GM12865 (cell line): ENCODE results near the gene GSKIP.

Experiments used
- DNase-seq: peaks from one replicate; pipeline ENCODE4 v3.0.0; 2010; ENCODE audit warnings: low read depth
- H3K4me3 ChIP-seq: 2 replicates; pipeline ENCODE4 v1.5.1; 2011; ENCODE audit warnings: mild to moderate bottlenecking, low read depth, low read length, control low read depth
- CTCF ChIP-seq: IDR thresholded peaks from 2 replicates; pipeline ENCODE4 v1.5.1; 2011; ENCODE audit warnings: low read length, control low read depth, low read depth, inconsistent platforms; ENCODE audit not compliant: insufficient read depth; ENCODE audit errors: missing control alignments

GSKIP gene

GRCh38 chr14:96399405-96399804, 36.1 kb downstream of the GSKIP start:
- no peak overlapping the region for H3K4me3 ChIP-seq
- no peak for TF ChIP-seq CTCF
- no peak for DNase-seq

GRCh38 chr14:96400495-96400894, 37.2 kb downstream of the GSKIP start:
- DNase-seq, result no peak
- no peak for TF ChIP-seq CTCF
- H3K4me3 ChIP-seq, result no peak overlapping the region

DNA sequence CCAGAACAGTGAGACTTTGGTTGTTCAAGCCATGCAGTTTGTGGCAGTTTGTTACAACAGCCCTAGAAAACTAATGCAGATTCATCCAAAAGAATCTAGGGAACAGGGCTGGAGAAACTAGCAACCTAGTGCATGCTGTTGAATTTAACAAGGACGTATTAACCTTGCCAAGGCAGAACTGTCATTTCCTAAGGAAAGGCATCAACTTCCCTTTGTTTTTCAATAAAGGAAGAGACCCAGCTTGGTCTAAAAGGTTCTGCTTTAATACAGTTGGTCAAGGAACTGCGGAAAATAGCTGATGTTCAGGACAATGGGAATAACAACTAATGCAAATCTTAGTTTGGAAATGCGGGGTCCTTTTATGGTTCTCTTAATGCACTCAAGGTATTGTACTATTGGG, 40.1 kb downstream of the GSKIP start:
- H3K4me3 ChIP-seq, result no peak overlapping the region
- TF ChIP-seq CTCF, result no peak
- no peak for DNase-seq

DNA sequence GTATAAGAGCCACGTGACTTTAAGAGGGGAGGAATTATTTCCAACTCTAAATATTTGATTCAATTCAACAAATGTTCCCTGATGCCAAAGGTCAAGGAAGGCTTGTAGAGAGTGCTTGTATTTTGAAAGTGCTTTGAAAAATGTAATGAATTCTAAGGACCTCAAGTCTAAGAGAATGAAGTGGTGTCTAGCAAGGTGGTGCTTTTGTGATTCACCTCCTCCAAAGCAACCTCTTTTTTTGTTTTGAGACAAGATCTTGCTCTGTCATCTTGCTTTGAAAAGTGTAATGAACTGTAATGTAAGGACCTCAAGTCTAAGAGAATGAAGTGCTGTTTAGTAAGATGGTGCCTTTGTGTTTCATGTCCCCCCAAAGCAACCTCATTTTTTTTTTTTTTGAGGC, 42.4 kb downstream of the GSKIP start:
- H3K4me3 ChIP-seq, result no peak overlapping the region
- no peak for DNase-seq
- no peak for TF ChIP-seq CTCF

GRCh38 chr14:96407935-96408570, 44.7 kb downstream of the GSKIP start:
- no peak overlapping the region for H3K4me3 ChIP-seq
- DNase-seq, result no peak
- no peak for TF ChIP-seq CTCF

DNA sequence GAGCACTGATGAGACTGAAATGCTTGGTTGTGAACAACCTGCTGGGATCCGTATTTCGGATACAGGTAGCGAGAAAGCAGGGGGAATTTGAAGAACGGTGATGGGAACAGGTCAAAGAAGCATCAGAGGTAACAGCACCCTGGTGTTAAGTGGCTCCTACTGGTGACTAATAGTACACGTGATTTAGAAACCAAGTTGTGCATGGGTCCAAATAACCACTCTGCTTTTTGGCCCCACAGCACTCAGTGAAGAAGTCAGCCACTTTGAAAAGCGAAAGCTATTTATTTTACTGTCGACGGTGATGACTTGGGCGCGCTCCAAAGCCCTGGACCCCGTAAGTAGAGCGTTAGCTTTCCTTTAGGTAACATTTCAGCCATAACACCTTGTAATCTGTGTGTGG, 45.3 kb downstream of the GSKIP start:
- no peak overlapping the region for H3K4me3 ChIP-seq
- DNase-seq, result no peak
- no peak for TF ChIP-seq CTCF

- no peak overlapping the region for H3K4me3 ChIP-seq
- no peak for TF ChIP-seq CTCF
- no peak for DNase-seq
These were observed 46.4 kb downstream of the GSKIP start for GRCh38 chr14:96409701-96410100.
